ENCODE measurements around the gene LGR6.

LGR6 gene

DNA sequence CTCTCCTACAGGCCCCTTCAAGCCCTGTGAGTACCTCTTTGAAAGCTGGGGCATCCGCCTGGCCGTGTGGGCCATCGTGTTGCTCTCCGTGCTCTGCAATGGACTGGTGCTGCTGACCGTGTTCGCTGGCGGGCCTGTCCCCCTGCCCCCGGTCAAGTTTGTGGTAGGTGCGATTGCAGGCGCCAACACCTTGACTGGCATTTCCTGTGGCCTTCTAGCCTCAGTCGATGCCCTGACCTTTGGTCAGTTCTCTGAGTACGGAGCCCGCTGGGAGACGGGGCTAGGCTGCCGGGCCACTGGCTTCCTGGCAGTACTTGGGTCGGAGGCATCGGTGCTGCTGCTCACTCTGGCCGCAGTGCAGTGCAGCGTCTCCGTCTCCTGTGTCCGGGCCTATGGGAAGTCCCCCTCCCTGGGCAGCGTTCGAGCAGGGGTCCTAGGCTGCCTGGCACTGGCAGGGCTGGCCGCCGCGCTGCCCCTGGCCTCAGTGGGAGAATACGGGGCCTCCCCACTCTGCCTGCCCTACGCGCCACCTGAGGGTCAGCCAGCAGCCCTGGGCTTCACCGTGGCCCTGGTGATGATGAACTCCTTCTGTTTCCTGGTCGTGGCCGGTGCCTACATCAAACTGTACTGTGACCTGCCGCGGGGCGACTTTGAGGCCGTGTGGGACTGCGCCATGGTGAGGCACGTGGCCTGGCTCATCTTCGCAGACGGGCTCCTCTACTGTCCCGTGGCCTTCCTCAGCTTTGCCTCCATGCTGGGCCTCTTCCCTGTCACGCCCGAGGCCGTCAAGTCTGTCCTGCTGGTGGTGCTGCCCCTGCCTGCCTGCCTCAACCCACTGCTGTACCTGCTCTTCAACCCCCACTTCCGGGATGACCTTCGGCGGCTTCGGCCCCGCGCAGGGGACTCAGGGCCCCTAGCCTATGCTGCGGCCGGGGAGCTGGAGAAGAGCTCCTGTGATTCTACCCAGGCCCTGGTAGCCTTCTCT lies 124.6 kb downstream of the LGR6 start:
- Histone ChIP-seq H3K9me3 (no peaks in the 10 kb centered on the region), H3K27me3 (no peaks in the 10 kb centered on the region), H3K4me1 (no peaks in the 10 kb centered on the region), H3K4me3 (ENCODE audit: low read depth, low read length) (no peak overlapping the region), H3K36me3 (no peaks in the 10 kb centered on the region)
- DNase-seq, result no peak
- TF ChIP-seq, protein P1, sequence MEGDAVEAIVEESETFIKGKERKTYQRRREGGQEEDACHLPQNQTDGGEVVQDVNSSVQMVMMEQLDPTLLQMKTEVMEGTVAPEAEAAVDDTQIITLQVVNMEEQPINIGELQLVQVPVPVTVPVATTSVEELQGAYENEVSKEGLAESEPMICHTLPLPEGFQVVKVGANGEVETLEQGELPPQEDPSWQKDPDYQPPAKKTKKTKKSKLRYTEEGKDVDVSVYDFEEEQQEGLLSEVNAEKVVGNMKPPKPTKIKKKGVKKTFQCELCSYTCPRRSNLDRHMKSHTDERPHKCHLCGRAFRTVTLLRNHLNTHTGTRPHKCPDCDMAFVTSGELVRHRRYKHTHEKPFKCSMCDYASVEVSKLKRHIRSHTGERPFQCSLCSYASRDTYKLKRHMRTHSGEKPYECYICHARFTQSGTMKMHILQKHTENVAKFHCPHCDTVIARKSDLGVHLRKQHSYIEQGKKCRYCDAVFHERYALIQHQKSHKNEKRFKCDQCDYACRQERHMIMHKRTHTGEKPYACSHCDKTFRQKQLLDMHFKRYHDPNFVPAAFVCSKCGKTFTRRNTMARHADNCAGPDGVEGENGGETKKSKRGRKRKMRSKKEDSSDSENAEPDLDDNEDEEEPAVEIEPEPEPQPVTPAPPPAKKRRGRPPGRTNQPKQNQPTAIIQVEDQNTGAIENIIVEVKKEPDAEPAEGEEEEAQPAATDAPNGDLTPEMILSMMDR (IDR thresholded peaks at IDR 0.05; ENCODE audit: low read depth, low read length), result no peak

DNA sequence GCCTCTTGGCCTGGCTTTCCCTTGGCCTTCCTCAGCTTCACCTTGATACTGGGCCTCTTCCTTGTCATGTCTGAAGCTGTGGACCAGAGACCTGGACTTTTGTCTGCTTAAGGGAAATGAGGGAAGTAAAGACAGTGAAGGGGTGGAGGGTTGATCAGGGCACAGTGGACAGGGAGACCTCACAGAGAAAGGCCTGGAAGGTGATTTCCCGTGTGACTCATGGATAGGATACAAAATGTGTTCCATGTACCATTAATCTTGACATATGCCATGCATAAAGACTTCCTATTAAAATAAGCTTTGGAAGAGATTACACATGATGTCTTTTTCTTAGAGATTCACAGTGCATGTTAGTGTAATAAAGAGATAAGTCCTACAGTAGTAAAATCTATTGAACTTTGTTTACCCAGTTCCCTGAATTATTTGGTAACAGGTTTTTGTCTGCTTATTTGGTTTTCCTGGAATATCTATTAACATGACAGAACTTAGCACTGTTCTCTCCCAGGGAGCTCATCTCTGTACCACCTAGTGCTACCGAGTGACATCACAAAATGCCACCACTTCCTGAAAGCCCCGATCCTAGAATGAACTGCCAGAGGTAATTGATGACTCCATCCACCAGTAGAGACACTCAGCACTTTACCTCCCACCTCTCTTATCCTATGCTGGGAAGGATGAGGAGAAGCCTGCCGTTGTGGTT lies 125.9 kb downstream of the LGR6 start:
- Histone ChIP-seq H3K4me3 (ENCODE audit: low read depth, low read length) (no peak overlapping the region), H3K27me3 (no peaks in the 10 kb centered on the region), H3K9me3 (no peaks in the 10 kb centered on the region), H3K4me1 (no peaks in the 10 kb centered on the region), H3K36me3 (no peaks in the 10 kb centered on the region)
- TF ChIP-seq, protein P1 (IDR thresholded peaks at IDR 0.05; ENCODE audit: low read depth, low read length), result no peak
- DNase-seq, result no peak

DNA sequence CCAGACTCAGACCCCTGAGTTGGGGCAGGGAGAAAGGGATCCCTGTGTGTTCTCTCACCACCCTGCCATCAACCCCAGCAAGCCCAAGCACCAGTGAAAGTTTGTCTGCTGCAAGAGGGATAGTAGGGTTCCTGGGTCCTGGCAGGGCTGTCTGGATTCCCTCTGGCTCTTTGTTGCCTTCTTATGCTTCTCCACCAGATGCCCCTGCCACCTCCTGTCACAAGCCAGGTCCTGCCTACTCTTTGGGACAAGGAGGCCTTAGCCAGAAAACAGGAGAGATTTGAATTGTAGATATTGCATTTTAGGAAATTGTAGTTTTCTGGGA lies 126.4 kb downstream of the LGR6 start:
- Histone ChIP-seq H3K4me1 (no peaks in the 10 kb centered on the region), H3K9me3 (no peaks in the 10 kb centered on the region), H3K27me3 (no peaks in the 10 kb centered on the region), H3K36me3 (no peaks in the 10 kb centered on the region), H3K4me3 (ENCODE audit: low read depth, low read length) (no peak overlapping the region)
- no peak for DNase-seq
- TF ChIP-seq, protein P1 (IDR thresholded peaks at IDR 0.05; ENCODE audit: low read depth, low read length), result no peak

DNA sequence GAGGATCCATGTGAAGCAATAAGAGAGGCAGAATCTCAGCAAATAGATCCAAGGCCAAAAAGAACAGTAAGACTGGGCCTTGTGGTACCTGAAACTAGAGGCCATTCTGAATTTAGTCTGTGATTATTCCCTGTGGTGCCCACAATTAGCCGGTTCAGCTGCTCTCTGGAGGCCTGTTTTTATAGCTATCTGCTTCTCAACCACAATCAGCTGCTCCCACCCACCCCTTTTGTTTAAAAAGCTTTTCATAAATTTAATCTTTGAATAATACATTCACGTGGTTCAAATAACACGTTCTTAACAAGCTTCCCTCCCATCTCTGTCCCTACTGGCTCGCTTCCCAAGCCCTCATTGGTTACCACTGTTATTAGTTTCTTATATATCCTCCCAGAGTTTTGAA lies 130.1 kb downstream of the LGR6 start:
- H3K27me3 ChIP-seq, result no peaks in the 10 kb centered on the region
- no peaks in the 10 kb centered on the region for H3K9me3 ChIP-seq
- no peaks in the 10 kb centered on the region for H3K36me3 ChIP-seq
- TF ChIP-seq, protein P1 (IDR thresholded peaks at IDR 0.05; ENCODE audit: low read depth, low read length), result no peak
- H3K4me3 ChIP-seq (ENCODE audit: low read depth, low read length), result no peak overlapping the region
- no peak for DNase-seq
- H3K4me1 ChIP-seq, result no peaks in the 10 kb centered on the region

DNA sequence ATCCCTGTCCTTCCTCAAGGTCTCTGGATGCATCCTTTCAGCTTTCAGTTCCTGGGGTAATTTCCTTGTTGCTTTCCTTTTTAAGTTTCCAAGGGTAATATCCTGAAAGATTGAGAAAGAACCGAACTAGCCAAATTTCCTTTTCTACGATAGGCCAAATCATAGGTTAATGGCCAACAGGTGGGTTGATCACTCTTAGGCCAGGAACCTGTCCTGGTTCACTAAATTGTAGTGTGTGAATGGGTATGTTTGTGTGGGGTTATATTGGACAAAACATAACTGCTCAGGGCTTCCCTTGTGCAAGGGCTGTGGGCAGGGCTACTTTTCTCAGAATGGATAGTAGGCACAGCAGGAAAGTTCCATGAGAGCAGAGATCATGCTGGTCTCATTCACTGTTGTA lies 131.0 kb downstream of the LGR6 start:
- TF ChIP-seq, protein P1 (IDR thresholded peaks at IDR 0.05; ENCODE audit: low read depth, low read length), result no peak
- Histone ChIP-seq H3K36me3 (peaks cover 4% of the 10 kb centered on the region; the same call in 1 of the 2 replicates), H3K4me3 (ENCODE audit: low read depth, low read length) (no peak overlapping the region), H3K9me3 (no peaks in the 10 kb centered on the region), H3K4me1 (no peaks in the 10 kb centered on the region), H3K27me3 (no peaks in the 10 kb centered on the region)
- DNase-seq, result no peak

DNA sequence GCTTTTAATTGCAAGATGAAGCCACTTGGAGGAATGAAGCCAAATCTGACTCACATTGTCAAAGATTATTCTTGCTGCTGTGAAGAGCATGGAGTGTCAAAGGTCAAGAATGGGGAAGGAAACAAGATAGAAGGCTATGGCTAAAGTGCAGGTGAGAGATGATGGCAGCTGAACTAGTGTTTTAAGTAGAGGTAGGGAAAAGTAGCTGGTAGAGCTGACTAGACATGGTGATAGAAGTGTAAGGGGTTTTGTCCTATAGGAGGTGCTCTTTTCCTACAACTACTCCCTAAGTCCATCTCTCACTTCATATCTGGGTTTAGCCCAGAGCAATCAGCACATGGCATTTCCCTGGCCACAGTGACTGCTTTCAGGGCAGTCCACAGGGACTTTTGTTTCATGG lies 136.3 kb downstream of the LGR6 start:
- H3K4me1 ChIP-seq, result no peaks in the 10 kb centered on the region
- H3K9me3 ChIP-seq, result no peaks in the 10 kb centered on the region
- TF ChIP-seq, protein P1 (IDR thresholded peaks at IDR 0.05; ENCODE audit: low read depth, low read length), result peak; percentile 46
- no peak for DNase-seq
- H3K27me3 ChIP-seq, result no peaks in the 10 kb centered on the region
- H3K4me3 ChIP-seq (ENCODE audit: low read depth, low read length), result no peak overlapping the region
- H3K36me3 ChIP-seq, result peaks cover 48% of the 10 kb centered on the region

Data from BE2C (cell line).